GM12872 (cell line): Measurements from ENCODE around the gene TSEN34.
A peak's percentile ranks its signal among the peaks of the same experiment; 100 is the strongest.

Source experiments
- CTCF ChIP-seq: IDR thresholded peaks from 3 replicates; pipeline ENCODE4 v1.5.1; 2011; ENCODE audit warnings: low read depth, mild to moderate bottlenecking, low read length, moderate library complexity; ENCODE audit not compliant: insufficient read depth

The TSEN34 gene

GRCh38 chr19:54164369-54165068, 26.6 kb upstream of the TSEN34 start:
- TF ChIP-seq CTCF, result no peak

- no peak for TF ChIP-seq CTCF
These were observed 25.9 kb upstream of the TSEN34 start for GRCh38 chr19:54165222-54165621.

GRCh38 chr19:54168174-54168917, 22.8 kb upstream of the TSEN34 start:
- peak; percentile 93 for TF ChIP-seq CTCF

- no peak for TF ChIP-seq CTCF
These were observed 21.9 kb upstream of the TSEN34 start for GRCh38 chr19:54169149-54169740.

GRCh38 chr19:54172471-54173358, 18.4 kb upstream of the TSEN34 start, which contains the start of gene TMC4:
Gene TMC4 (minus strand): TSS chr19:54173160. CDS start chr19:54173117, 43 bp downstream.
- TF ChIP-seq CTCF, result 0 out of 3 replicates have a peak, but pooled peaks have one; percentile 16

- TF ChIP-seq CTCF, result no peak
These were observed 17.8 kb upstream of the TSEN34 start for GRCh38 chr19:54173359-54173699.
